Activated CD8-positive, alpha-beta memory T cell treated with anti-CD3 and anti-CD28 coated beads for 24 hours (primary cell): ENCODE results near the gene B4GALT5.
"Not testable (repeated sequence)": the region's sequence is repeated elsewhere in the genome, so short reads cannot be mapped to it uniquely, and the experiment has no call there.

Source experiments
- DNase-seq: peaks from one replicate; pipeline ENCODE4 v3.0.0-alpha.2; 2020

The B4GALT5 gene

DNA sequence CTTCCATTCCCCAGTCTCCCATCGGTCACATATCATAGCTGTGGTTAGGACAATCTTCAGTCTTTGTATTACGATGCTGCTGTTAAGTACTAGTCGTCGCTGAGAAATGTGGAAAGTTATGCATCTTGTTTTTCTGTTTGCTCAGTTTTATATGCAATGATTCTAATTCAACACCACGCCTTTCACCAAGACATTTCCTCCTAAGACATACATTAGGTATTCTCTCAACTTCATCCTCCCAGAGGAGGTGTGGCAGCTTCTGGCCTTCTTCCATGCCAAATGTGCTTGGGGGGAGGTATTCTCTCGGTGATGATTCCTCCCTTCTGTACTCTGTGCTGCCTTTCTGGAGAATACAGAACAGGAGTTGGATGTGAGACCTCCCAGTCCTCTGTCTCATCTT lies 66.1 kb downstream of the B4GALT5 start:
- no peak for DNase-seq

DNA sequence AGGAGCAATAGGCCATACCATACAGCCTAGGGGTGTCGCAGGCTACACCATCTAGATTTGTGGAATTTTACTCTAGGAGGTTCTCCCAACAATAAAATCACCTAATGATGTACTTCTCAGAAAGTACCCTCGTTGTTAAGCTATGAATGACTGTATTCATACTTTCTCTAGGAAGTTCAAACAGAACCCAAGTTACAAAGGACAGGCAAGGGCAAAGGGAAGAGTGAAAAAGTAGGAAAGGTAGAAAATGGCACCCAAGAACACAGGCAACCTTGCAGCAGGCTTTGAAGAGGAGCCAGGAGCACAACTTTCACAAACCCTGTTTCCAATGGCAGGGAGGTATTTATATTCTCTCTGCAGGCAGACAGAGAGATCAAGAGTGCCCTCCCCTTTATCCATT lies 67.2 kb downstream of the B4GALT5 start:
- no peak for DNase-seq

DNA sequence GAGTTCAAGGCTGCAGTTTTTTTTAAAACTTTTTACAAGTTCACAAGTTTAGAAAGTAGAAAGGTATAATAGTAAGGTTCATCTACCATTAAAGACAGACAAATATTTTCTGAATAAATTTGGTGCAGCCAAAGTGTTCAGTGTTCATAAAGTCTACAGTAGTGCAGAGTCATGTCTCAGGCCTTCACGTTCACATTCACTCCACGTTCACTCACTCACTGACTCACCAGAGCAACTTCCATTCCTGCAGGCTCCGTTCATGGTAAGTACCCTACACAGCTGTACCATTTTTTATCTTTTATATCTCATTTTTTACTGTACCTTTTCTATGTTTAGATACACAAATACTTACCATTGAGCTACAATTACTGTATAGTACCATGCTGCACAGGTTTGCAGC lies 67.6 kb downstream of the B4GALT5 start:
- DNase-seq = no peak

DNA sequence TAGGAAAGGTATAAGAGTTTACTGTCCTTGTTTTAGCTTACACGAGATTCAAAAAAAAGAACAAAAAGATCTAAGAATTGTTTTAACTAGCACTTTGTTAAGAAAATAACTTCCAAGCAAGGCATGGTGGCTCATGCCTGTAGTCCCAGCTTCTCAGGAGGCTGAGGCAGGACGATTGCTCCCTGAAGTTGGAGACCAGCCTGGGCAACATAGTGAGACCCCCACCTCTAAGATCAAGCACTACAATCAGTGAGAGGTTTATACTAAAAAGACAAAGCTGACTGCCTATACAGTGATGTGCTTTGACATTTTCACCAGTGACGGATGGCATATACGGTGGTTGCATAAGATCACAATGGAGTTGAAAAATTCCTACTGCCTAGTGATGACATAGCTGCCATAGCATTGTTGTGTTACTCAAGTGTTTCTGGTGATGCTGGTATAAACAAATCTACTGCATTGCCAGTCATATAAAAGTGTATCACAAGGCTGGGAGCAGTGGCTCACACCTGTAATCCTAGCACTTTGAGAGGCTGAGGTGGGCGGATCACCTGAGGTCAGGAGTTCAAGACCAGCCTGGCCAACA lies 68.6 kb downstream of the B4GALT5 start:
- DNase-seq = no peak

DNA sequence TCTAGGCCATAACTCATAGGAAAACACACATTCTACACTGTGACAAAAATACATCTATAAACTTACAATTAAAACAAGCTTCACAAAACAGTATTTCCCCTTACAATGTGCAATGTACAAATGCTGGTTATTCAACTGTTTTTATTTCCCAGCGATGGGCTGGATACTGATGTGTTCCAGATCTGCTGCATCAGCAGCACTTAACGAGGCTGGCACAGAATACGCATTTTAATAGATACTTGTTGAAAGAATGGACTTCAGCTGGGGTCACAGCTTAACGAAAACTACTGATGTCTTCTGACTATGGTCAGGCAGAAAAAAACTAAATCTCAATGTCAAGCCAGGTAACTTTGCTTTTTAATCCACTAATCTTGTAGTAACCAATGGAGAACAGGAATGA lies 70.9 kb downstream of the B4GALT5 start:
- DNase-seq = no peak

DNA sequence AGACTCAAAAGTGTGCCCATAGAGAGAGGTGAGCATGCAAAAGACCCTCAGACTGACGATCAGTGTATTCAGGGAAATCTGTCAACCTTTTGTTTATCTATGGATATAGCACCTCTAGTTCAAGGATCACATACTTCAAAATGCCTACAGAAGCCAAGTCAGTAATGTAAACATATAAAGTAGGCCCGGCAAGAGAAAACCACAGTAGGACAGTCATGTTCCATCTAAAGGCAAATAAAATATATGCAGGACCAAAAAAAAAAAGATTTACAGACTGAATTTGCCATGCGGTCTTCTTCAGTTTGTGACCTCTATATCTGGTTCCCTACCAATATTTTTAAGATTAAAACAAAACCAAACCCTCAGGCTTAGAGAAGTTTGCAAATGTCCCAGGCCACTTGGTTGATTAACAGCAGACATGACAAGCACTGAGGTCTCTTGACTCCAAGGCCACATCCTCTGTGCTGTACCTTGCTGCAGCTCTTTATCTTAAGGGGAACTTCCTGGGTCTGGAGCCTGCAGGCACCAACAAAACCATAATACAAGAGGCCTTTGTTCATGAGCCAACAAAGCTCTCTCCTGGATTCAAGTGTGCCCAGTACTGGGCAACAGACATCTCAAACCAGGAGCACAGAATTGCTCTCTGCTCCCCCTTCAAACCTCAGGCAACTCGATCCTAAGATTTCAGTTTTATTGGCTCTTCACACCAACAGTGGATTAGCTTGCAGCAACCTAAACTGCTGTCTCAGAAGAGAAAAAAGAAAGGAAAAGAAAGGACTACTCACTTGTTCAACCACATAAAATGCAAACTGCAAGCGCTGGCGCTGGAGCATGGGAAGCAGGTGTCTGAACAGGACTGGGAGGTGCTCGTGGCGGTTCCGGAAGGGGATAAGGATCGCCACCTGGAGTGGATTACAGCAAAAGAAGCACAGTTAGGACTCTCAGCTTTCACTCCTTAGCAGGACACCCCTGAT lies 71.7 kb downstream of the B4GALT5 start:
- no peak for DNase-seq

DNA sequence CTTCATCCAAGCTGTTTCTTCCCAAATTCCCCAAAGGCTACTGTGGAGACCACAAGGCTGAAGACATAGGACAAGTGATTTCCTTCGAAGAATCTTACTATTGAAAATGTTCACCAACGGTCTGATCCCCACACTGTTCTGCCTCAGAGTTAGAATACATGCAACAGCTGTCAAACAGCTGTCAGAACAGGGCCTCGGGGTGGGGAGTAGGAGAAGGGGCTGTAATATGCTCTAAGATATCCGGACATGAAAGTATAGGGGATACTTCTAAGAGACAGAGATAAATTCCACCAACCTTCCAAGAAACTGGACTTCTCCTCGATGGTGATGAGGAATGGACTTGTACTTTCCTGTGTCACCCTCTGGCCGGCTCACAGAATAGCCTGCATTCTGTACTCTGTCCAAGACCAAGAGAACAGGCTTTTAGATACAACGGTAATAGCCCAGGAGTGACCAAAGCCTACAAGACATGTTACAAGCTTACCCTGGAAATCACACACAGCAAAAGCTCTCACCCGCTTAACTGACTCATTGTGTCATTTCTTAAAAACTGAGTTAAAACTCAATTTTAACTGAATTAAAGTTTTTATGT lies 76.5 kb downstream of the B4GALT5 start:
- DNase-seq = no peak

DNA sequence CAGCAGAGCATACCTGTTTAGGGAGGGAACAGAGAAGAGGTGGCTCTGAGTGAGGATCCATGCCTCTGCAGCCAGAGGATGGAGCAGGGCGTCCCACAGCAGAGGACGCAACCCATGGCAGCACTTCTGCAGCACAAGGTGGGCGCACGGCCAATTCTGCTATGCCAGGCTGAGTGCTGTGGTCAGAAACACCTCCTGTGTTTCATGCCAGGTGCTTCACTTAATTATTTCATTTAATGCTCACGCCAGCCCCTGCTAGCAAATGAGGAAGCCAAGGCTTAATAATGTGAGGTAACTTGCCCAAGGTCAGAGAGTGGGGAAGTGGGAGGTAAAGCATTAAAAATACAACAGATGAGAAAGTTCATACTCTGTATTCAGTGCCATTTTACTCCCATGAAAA lies 77.2 kb downstream of the B4GALT5 start:
- no peak for DNase-seq

DNA sequence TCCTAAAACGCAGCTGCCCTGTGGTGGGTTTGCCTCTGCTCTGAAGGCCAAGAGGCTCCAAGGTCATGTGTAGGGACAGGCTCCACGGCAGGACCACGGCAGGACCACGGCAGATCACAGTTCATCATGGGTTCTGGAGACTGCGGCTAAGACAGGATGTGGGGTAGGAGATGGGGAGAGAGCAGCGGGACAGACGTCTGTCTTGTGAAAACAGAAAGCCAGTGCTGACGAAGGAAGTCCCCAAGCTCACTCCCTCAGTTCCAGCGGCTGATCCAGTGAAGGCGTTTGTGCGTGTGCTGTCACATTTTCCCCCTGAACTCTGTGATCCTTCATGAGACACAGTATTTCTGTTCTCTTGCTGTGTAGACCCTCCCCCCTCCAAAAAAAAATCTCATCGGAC lies 77.8 kb downstream of the B4GALT5 start:
- no peak for DNase-seq

DNA sequence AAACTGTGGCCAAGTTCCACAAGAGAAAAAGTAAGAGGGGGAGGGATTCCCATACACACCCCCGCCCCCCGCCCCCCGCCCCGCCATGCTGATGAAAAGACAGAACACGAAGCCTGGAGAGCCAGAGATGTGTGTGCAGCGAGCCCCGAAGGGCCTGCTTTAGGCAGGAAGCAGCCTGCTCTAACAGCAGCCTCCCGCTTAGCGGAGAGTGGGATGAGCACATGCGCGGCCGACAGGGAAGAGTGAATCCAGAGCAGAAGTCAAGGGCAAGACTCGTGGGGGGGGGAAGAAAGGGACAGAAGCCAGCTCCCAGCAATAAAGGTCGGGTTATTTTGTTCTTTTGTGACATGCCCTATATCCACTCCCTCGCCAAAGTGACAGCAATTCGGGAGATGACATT lies 78.5 kb downstream of the B4GALT5 start:
- DNase-seq = no peak

DNA sequence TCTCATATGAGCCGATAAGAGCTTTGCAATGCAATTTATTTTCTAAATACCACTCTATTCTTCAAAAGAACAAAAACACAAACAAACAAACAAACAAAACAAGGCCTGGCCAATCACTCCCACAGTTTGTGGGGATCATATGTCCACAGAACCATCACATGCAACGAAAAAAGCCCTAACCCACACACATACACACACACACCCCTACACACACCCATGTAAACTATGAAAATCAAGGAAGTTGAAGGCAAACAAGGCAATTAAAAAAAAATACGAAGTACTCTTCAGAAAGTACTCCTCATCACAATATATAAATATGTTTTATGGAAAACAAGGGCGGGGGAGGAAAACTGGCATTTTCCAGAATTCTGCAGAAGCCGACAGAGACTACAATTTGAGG lies 79.6 kb downstream of the B4GALT5 start:
- DNase-seq = no peak

DNA sequence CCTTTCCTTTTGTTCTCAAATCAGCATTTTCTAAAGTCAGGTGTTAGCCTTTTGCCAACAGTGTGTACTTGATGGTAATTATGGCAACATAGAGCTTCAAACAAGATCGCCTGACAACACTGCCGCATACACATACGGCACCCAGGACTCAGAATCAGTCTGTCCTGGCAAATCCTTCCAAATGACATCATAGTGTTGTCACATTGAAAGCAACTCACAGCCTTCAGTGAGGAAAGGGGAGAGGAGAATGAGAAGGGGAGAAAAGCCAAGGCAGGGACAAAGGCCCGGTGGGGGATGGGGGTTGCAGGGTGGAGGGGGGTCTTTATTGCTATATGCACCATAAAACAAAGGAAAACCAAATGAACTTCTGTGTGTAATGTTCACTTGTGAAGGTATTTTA lies 80.0 kb downstream of the B4GALT5 start:
- DNase-seq = no peak

DNA sequence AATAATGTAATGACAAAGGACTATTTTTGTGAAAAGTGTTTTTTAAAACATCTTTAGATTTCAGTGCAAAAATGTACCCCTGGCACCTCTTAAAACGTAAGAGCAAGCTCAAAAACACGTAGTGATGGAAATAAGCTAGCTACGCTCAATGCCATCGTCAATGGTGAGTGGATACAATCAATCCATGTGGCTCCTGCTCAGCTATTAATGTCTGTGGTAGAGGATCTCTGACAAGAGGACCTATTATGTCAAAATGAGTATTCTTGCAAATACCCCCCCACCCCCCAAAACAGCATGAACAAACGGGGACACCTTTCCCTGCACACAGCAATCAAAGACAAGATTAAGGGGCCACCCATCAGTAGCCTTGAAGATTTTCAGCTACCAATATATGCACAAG lies 80.7 kb downstream of the B4GALT5 start:
- no peak for DNase-seq

DNA sequence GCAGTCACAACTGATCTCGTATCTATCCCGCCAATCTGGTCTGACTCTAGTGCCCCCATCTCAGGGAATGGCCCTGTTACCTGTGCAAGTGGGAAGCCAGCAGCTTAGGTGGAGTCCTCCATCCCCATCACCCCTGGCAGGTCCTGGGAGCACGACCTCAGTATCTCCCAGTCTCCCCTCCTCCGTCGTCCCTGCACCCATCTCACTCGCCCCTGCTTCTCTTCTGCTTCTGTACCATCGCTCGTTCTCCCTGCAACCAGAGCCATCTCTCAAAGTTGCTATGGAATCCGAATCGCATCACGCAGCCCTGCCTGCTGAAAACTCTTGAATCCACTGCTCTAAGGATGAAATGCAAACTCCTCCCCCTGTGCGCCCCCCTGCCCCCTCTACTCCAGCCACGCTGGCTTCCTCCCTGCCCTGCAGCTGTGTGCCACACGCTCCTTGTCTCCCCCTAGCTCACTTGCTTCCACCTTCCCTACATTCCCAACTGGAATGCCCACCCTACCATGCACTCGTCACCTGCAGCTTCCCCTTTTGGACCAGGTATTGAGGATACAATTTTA lies 81.7 kb downstream of the B4GALT5 start:
- DNase-seq = no peak

DNA sequence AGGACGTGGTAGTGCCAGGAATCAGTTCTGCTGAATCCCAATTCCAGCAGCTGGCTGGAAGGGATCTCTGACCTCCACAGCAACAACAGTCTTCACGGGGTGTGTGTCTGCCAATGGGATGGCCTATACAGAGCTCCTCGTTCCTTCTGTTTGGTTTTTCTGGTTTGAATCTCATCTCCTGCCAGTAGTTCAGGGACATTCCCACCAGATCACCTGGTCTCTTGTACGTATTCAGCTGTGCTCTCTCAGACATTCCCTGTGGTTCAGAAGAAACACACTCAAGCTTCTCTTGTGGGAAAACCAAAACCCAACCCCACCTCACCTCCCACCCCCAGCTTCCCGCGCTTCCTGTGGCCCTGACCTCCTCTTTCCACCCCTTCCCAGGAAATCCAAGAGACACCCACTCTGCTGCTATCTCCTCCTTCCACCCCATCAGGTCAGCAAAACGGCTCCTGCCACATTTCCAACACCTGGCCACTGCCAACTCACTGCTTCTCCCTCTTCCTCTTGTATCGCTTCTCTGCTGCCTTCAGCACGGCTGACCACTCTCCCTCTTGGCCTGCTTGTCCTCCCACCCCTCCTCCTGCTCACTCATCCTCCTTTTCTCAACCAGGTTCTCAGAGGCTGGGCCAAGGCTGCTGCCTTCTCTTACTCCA lies 82.5 kb downstream of the B4GALT5 start:
- no peak for DNase-seq

DNA sequence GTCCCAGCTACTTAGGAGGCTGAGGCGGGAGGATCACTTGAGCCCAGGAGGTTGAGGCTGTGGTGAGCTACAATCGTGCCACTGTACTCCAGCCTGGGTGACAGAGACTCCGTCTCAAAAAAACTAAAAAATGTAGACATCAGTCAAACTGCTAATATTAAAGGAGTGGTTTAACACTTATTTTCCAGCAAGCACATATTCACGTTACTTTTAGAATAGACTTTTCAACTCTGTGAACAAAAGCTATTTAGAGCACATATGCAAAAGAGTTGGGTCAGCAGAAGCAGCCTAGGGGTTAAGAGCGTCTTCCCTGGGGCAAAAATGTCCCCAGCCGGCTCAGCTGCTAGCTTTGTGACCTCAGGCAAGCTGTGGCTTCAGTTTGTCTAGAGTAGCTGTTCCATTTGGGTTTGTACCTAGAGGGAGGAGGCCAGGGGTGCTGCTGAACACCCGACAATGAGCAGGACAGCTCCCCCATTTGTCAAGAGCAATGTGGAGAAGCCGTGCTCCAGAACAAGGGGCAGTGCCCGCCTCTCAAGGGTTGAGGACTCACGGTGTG lies 83.2 kb downstream of the B4GALT5 start:
- no peak for DNase-seq

DNA sequence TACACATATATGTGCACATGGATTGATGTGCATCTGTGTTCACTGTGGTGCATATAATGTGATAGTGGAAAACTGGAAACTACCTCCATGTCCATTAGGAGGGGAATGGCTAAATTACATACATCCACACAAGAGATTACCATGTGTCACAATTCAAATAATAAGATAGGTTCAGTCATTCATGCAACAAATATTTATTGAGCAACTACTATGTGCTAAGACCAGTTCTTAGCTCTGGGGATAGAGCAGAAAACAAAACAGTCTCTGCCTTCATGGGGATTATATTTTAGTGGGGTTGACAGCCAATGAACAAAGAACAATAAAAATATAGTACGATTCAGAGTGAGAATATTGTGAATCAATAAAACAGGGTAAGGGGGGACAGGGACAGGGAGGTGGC lies 84.1 kb downstream of the B4GALT5 start:
- no peak for DNase-seq

DNA sequence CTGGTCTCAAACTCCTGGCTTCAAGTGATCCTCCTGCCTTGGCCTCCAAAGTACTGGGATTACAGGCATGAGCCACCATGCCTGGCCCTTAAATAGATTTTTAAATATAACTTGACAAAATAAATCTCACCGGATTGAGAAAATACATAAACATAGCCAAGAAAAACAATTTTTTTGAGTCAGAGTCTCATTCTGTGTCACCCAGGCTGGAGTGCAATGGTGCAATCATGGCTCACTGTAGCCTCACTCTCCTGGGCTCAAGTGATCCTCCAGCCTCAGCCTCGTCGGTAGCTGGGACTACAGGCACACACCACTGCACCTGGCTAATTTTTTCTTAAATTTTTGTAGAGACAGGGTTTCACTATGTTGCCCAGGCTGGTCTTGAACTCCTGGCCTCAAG lies 85.4 kb downstream of the B4GALT5 start:
- DNase-seq = not testable (repeated sequence)

DNA sequence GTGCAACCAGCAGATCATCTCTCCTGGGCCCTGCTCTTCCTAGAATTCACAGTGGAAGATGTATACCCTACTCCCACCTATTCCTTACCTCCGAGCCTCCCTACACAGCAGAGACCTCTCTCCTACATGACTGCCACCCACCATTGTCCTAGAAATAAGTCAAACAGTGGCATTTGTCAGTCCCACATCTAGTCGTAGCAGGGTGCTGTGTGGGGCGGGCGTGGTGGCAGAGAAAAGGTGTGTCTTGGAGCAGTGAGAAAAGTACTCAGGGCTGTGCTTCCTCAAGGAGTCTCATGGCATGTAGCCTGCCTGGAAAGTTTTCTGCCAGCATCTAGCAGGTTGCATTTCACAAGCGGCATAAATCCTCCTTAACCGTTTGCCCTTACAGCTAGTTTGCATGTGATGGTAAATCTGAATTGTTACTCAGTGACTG lies 86.3 kb downstream of the B4GALT5 start:
- DNase-seq = no peak

DNA sequence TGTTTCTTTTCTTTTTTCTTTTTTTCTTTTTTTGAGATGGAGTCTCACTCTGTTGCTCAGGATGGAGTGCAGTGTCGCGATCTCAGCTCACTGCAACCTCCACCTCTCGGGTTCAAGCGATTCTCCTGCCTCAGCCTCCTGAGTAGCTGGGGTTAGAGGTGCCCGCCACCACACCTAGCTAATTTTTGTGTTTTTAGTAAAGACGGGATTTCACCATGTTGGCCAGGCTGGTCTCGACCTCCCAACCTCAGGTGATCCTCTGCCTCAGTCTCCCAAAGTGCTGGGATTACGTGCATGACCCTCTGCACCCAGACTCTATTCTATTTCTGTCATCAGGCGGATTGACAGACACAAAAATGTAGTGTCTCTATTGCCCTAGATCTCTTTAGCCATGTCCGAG lies 88.7 kb downstream of the B4GALT5 start:
- DNase-seq = not testable (repeated sequence)

DNA sequence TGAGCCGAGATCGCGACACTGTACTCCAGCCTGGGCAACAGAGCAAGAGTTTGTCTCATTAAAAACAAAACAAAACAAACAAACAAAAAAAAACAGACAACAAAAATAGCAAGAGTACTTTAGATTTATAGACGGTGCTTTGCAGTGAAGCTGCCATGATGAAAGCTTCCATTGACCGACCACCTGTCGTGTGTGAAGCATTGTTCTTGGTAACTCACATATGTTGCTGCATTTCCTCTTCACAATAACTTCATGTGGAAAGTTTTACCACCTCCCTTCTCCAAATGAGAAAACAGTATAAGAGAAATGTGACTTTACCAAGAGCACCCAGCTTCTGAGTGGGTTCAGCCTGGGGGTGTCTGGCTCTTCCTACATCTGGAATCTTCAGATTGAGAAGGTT lies 89.4 kb downstream of the B4GALT5 start:
- DNase-seq = no peak

DNA sequence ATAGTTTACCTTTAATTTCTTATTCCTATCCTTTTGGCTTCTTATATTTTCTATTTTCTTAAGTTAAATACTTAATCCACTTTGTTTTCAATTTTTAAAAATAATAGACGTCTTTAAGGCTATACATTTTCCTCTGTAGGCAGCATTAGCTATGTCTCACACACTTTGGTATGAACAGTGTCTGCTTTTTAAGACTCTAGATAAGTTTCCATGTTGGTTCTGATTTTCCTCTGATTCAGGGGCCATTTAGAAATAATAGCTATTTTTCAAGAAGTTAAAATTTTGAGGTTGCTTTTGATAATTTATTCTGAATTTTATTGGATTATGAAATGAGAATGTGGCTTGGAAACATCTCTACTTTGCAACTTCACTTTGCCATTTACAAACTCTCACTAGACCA lies 91.4 kb downstream of the B4GALT5 start:
- no peak for DNase-seq
